ENCODE measurements around the gene RRAD.

The RRAD gene

GRCh38 chr16:66920299-66920590 lies 5.1 kb downstream of the RRAD start:
- ChIA-PET CTCF (interaction anchor here (1.0 to 15.1 kb wide), 3 partner anchors 11 to 41 kb away, joined by 3 to 268 read pairs (median 7); partner anchors contain the start of gene CES3), POLR2A (interaction anchor here (1.5 kb wide), 1 partner anchor 8 kb away, joined by 5 read pairs; no protein-coding TSS in a partner anchor)
- Histone ChIP-seq H3K9me3 (ENCODE audit: control insufficient read depth, insufficient read depth, low read depth, low read length) (no peaks in the 10 kb centered on the region), H3K27ac (ENCODE audit: extremely low read depth, low read depth, low read length) (no peak overlapping the region), H3K4me3 (ENCODE audit: low read depth, low read length) (no peak overlapping the region), H3K36me3 (ENCODE audit: control insufficient read depth in 2 of 2, insufficient read depth in 1 of 2, low read length in 2 of 2) (no peaks in the 10 kb centered on the region), H3K4me1 (ENCODE audit: control insufficient read depth, insufficient read depth, low read length) (no peaks in the 10 kb centered on the region)
- TF ChIP-seq ZNF596 (tag by site-specific recombination; IDR thresholded peaks at IDR 0.05) (no peak), ZNF394 (tag by site-specific recombination; IDR thresholded peaks at IDR 0.05; ENCODE audit: borderline replicate concordance) (no peak), GLIS1 (tag by site-specific recombination; IDR thresholded peaks at IDR 0.05) (no peak)

GRCh38 chr16:66919569-66920298 lies 5.6 kb downstream of the RRAD start:
- no peaks in the 10 kb centered on the region for H3K36me3 ChIP-seq (ENCODE audit: control insufficient read depth in 2 of 2, insufficient read depth in 1 of 2, low read length in 2 of 2)
- POLR2A ChIA-PET = interaction anchor here (0.8 to 1.5 kb wide), 3 partner anchors 9 to 14 kb away, joined by 3 to 5 read pairs (median 3); no protein-coding TSS in a partner anchor
- TF ChIP-seq SCRT2 (tag by site-specific recombination; IDR thresholded peaks at IDR 0.05) (no peak), ZNF433 (tag by site-specific recombination; IDR thresholded peaks at IDR 0.05; ENCODE audit: low read depth) (no peak), ZNF157 (tag by site-specific recombination; IDR thresholded peaks at IDR 0.05) (no peak), KLF8 (tag by site-specific recombination; IDR thresholded peaks at IDR 0.05) (no peak), HOXC10 (CRISPR knock-in tag; IDR thresholded peaks at IDR 0.05) (no peak), ZNF324 (tag by site-specific recombination; IDR thresholded peaks at IDR 0.05) (no peak)
- TF ChIP-seq, protein P1, sequence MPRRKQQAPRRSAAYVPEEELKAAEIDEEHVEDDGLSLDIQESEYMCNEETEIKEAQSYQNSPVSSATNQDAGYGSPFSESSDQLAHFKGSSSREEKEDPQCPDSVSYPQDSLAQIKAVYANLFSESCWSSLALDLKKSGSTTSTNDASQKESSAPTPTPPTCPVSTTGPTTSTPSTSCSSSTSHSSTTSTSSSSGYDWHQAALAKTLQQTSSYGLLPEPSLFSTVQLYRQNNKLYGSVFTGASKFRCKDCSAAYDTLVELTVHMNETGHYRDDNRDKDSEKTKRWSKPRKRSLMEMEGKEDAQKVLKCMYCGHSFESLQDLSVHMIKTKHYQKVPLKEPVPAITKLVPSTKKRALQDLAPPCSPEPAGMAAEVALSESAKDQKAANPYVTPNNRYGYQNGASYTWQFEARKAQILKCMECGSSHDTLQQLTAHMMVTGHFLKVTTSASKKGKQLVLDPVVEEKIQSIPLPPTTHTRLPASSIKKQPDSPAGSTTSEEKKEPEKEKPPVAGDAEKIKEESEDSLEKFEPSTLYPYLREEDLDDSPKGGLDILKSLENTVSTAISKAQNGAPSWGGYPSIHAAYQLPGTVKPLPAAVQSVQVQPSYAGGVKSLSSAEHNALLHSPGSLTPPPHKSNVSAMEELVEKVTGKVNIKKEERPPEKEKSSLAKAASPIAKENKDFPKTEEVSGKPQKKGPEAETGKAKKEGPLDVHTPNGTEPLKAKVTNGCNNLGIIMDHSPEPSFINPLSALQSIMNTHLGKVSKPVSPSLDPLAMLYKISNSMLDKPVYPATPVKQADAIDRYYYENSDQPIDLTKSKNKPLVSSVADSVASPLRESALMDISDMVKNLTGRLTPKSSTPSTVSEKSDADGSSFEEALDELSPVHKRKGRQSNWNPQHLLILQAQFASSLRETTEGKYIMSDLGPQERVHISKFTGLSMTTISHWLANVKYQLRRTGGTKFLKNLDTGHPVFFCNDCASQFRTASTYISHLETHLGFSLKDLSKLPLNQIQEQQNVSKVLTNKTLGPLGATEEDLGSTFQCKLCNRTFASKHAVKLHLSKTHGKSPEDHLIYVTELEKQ (tag by site-specific recombination; IDR thresholded peaks at IDR 0.05; ENCODE audit: borderline replicate concordance) = no peak
- H3K4me1 ChIP-seq (ENCODE audit: control insufficient read depth, insufficient read depth, low read length) = no peaks in the 10 kb centered on the region
- CTCF ChIA-PET = interaction anchor here (1.0 to 15.1 kb wide), 4 partner anchors 9 to 41 kb away, joined by 3 to 268 read pairs (median 7); partner anchors contain the start of gene CES3
- H3K9me3 ChIP-seq (ENCODE audit: control insufficient read depth, insufficient read depth, low read depth, low read length) = no peaks in the 10 kb centered on the region
- no peak overlapping the region for H3K27ac ChIP-seq (ENCODE audit: extremely low read depth, low read depth, low read length)
- H3K4me3 ChIP-seq (ENCODE audit: low read depth, low read length) = no peak overlapping the region

DNA sequence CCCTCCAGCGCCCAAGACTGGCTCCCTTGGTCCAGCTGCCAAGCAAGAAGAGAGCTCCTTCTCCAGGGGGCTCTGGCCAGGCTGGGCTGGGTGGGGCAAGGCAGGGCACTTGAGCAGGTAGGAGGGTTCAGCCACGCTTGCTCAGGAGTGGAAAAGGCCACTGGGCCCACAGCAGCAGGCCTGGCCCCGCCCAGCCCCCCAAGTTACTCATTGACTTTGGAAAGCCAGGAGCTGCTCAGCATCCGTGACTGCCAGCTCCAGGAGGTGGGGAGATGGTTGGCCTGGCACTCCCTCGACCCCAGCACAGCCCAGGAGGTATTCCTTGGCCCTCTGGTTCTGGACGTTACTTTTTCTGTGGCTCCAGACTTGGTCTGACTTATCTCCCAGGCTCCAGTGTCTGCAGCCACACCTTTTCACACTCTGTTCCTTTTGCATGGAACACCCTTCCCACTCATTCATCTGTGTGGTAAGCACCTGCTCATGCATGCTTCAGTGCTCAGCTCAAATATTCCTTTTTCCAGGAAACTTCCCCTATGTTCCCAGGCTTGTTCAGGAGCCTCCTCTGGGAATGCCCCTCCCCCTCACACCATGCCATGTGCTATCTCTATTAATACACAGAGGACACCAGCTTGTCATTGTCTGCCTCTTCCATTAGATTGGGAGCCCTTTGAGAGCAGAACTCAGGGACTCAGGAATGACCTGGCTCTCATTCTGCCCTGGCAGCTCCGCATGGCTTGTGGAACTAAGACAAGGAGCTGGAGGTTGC lies 6.3 kb downstream of the RRAD start, which contains the start of gene CDH16:
Gene CDH16, minus strand, starts transcription at position 83 of the 766 bp plus-strand sequence. CDS start 820 bp downstream, outside the sequence.
- ChIA-PET CTCF (interaction anchor here (0.6 to 15.1 kb wide), 6 partner anchors 9 to 42 kb away, joined by 3 to 268 read pairs (median 6); partner anchors contain the start of gene CES3), POLR2A (interaction anchor here (0.8 to 1.5 kb wide), 3 partner anchors 9 to 13 kb away, joined by 3 to 5 read pairs (median 3); no protein-coding TSS in a partner anchor)
- Histone ChIP-seq H3K9me3 (ENCODE audit: control insufficient read depth, insufficient read depth, low read depth, low read length) (no peaks in the 10 kb centered on the region), H3K4me1 (ENCODE audit: control insufficient read depth, insufficient read depth, low read length) (no peaks in the 10 kb centered on the region), H3K4me3 (ENCODE audit: low read depth, low read length) (no peak within 1 kb of the TSS), H3K27ac (ENCODE audit: extremely low read depth, low read depth, low read length) (no peak within 1 kb of the TSS), H3K36me3 (ENCODE audit: control insufficient read depth in 2 of 2, insufficient read depth in 1 of 2, low read length in 2 of 2) (no peaks in the 10 kb centered on the region)
- TF ChIP-seq ZNF558 (tag by site-specific recombination; IDR thresholded peaks at IDR 0.05) = no peak
- no peak for TF ChIP-seq ZNF623 (tag by site-specific recombination; IDR thresholded peaks at IDR 0.05)
- TF ChIP-seq ZNF114 (tag by site-specific recombination; IDR thresholded peaks at IDR 0.05) = no peak
- no peak for TF ChIP-seq ZNF398 (tag by site-specific recombination; IDR thresholded peaks at IDR 0.05)
- TF ChIP-seq KLF1 (tag by site-specific recombination; IDR thresholded peaks at IDR 0.05) = no peak
- no peak for TF ChIP-seq ZNF585B (tag by site-specific recombination; IDR thresholded peaks at IDR 0.05)
- TF ChIP-seq ZNF624 (tag by site-specific recombination; IDR thresholded peaks at IDR 0.05) = no peak
- no peak for TF ChIP-seq ZNF140 (tag by site-specific recombination; IDR thresholded peaks at IDR 0.05)
- TF ChIP-seq, protein P2, sequence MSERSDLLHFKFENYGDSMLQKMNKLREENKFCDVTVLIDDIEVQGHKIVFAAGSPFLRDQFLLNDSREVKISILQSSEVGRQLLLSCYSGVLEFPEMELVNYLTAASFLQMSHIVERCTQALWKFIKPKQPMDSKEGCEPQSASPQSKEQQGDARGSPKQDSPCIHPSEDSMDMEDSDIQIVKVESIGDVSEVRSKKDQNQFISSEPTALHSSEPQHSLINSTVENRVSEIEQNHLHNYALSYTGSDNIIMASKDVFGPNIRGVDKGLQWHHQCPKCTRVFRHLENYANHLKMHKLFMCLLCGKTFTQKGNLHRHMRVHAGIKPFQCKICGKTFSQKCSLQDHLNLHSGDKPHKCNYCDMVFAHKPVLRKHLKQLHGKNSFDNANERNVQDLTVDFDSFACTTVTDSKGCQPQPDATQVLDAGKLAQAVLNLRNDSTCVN (tag by site-specific recombination; optimal IDR thresholded peaks at IDR 0.05) = no peak
- no peak for TF ChIP-seq ZNF571 (tag by site-specific recombination; IDR thresholded peaks at IDR 0.05)

Data from HEK293 (cell line).